CD14-positive monocyte (primary cell): ENCODE results near the gene POTEG. TPM values are rescaled to one million over a fixed set of nuclear protein-coding genes. Genes with fewer than 3 reads are reported as not detected.
"Not testable (repeated sequence)": the region's sequence is repeated elsewhere in the genome, so short reads cannot be mapped to it uniquely, and the experiment has no call there.

ENCODE experiments used
- DNase-seq, 3 donors: peaks; one replicate each; pipeline ENCODE4 v3.0.0-alpha.2; 2011 to 2022
- H2AFZ ChIP-seq: 2 replicates; pipeline ENCODE4 v1.6.0; 2012; ENCODE audit warnings: mild to moderate bottlenecking, low read depth, low read length, inconsistent platforms; ENCODE audit not compliant: insufficient read depth, poor library complexity, severe bottlenecking
- H3K27ac ChIP-seq, 2 donors: 1 replicate in 1 of 2; 2 replicates in 1 of 2; pipeline ENCODE4 v1.5.1; 2012 to 2013; ENCODE audit warnings: low read length in 2 of 2, control low read depth in 1 of 2, inconsistent platforms in 1 of 2, low read depth in 1 of 2, mild to moderate bottlenecking in 1 of 2
- H3K27me3 ChIP-seq, 2 donors: one replicate each; pipeline versions ENCODE4 v1.6.0 to v1.6.1; 2011 to 2013; ENCODE audit warnings: low read length in 2 of 2; ENCODE audit not compliant: control insufficient read depth in 2 of 2, insufficient read depth in 2 of 2
- H3K36me3 ChIP-seq, 2 donors: replicated peaks in 1 of 2; 1 replicate in 1 of 2; 2 replicates in 1 of 2; pipeline versions ENCODE4 v1.5.1 to v1.6.1; 2012 to 2013; ENCODE audit warnings: low read length in 2 of 2, control low read depth in 1 of 2, inconsistent platforms in 1 of 2, mild to moderate bottlenecking in 1 of 2; ENCODE audit not compliant: insufficient read depth in 2 of 2, control insufficient read depth in 1 of 2
- H3K4me1 ChIP-seq, 2 donors: 1 replicate in 1 of 2; 2 replicates in 1 of 2; pipeline versions ENCODE4 v1.5.1 to v1.6.1; 2012 to 2013; ENCODE audit warnings: low read length in 2 of 2, control low read depth in 1 of 2, inconsistent platforms in 1 of 2, mild to moderate bottlenecking in 1 of 2, moderate library complexity in 1 of 2; ENCODE audit not compliant: insufficient read depth in 2 of 2, control insufficient read depth in 1 of 2
- H3K4me2 ChIP-seq: replicated peaks from 2 replicates; pipeline ENCODE3; 2012; ENCODE audit warnings: low read length, moderate library complexity, mild to moderate bottlenecking; ENCODE audit not compliant: poor library complexity, severe bottlenecking; ENCODE audit errors: extremely low read depth
- H3K4me3 ChIP-seq, 3 experiments: fragments of 200-600 bp in 1 of 3; sonication (generic) in 1 of 3; replicated peaks in 1 of 3; 1 replicate in 2 of 3; 2 replicates in 1 of 3; pipeline ENCODE4 v1.5.1; 2011 to 2013; ENCODE audit warnings: low read length in 3 of 3, mild to moderate bottlenecking in 3 of 3, control low read depth in 2 of 3, low read depth in 2 of 3, inconsistent platforms in 1 of 3, moderate library complexity in 1 of 3
- H3K79me2 ChIP-seq: 2 replicates; pipeline ENCODE4 v1.6.0; 2012; ENCODE audit warnings: mild to moderate bottlenecking, control low read depth, inconsistent platforms, low read length, moderate library complexity; ENCODE audit not compliant: insufficient read depth
- H3K9ac ChIP-seq: 2 replicates; pipeline ENCODE4 v1.6.0; 2017; ENCODE audit warnings: low read length, mild to moderate bottlenecking; ENCODE audit not compliant: insufficient read depth, poor library complexity, severe bottlenecking
- H3K9me3 ChIP-seq, 2 donors: replicated peaks in 1 of 2; 1 replicate in 1 of 2; 2 replicates in 1 of 2; pipeline versions ENCODE4 v1.5.1 to v1.6.1; 2012 to 2013; ENCODE audit warnings: low read length in 2 of 2, control low read depth in 1 of 2; ENCODE audit not compliant: control insufficient read depth in 1 of 2, insufficient read depth in 1 of 2
- H4K20me1 ChIP-seq: 2 replicates; pipeline ENCODE4 v1.6.0; 2012; ENCODE audit warnings: mild to moderate bottlenecking, low read length, control low read depth, moderate library complexity; ENCODE audit not compliant: insufficient read depth
- H3K27ac Mint-ChIP-seq, 7 donors: one replicate each; pipeline ENCODE4 v1.8.0; 2020; ENCODE audit warnings: mild to moderate bottlenecking in 7 of 7, mixed read lengths in 7 of 7, moderate library complexity in 6 of 7, inconsistent platforms in 2 of 7
- H3K27me3 Mint-ChIP-seq, 3 donors: one replicate each; pipeline ENCODE4 v1.8.0; 2021 to 2022; ENCODE audit warnings: low read depth in 3 of 3, mild to moderate bottlenecking in 3 of 3, mixed read lengths in 3 of 3, moderate library complexity in 3 of 3, inconsistent platforms in 1 of 3
- H3K36me3 Mint-ChIP-seq, 2 donors: one replicate each; pipeline ENCODE4 v1.8.0; 2020; ENCODE audit warnings: mixed read lengths in 2 of 2, inconsistent platforms in 1 of 2, mild to moderate bottlenecking in 1 of 2
- H3K4me1 Mint-ChIP-seq: one replicate; pipeline ENCODE4 v1.8.0; 2020; ENCODE audit warnings: mild to moderate bottlenecking, mixed read lengths
- H3K4me3 Mint-ChIP-seq, 2 donors: one replicate each; pipeline ENCODE4 v1.8.0; 2020; ENCODE audit warnings: mild to moderate bottlenecking in 2 of 2, mixed read lengths in 2 of 2, moderate library complexity in 1 of 2
- H3K9me3 Mint-ChIP-seq, 7 donors: one replicate each; pipeline ENCODE4 v1.8.0; 2020 to 2022; ENCODE audit warnings: mixed read lengths in 7 of 7, mild to moderate bottlenecking in 6 of 7, moderate library complexity in 6 of 7, inconsistent platforms in 2 of 7
- WGBS: methylation state at CpG from one replicate; pipeline ENCODE4 v1.1.5; 2013; ENCODE audit warnings: missing lambda C conversion rate; ENCODE audit not compliant: insufficient coverage; 5-methylcytosine and 5-hydroxymethylcytosine counted together
- intact Hi-C, 2 donors: fragments of 100-400 bp; cut with micrococcal nuclease; formaldehyde crosslinking; loops; one replicate each; pipeline versions ENCODE4 v1.15.0 to v1.15.1; 2023
- polyA plus RNA-seq, 3 donors: library from polyadenylated mRNA; depleted of rRNA in 1 of 3; unstranded in 2 of 3; stranded (reverse) in 1 of 3; fragments of 300-500 nt in 2 of 3; fragments of >200 nt in 1 of 3; fragmentation: Illumina TruSeq in 2 of 3; gene quantifications; 1 replicate in 2 of 3; 2 replicates in 1 of 3; pipeline ENCODE4 v1.2.3, GENCODE V29; 2012 to 2021

POTEG gene
- polyA plus RNA-seq, 3 donors = not detected

DNA sequence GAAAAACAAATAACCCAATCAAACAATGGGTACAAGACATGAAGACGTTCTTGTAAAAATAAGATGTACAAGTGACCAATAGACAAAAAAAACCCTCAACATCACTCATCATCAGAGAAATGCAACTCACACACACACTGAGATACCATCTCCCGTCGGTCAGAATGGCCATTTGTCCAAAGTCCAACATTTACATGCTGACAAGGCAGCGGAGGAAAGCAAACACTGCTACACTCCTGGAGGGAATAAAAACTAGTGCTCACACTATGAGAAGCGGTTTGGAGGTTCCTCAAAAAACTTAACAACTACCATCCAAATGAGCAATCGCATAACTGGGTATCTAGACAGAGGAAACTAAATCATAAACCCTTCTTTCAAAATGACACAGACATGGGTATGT is 11.6 kb upstream of the POTEG start:
- H3K27ac Mint-ChIP-seq, H3K36me3 ChIP-seq, H3K27me3 Mint-ChIP-seq, H3K4me2 ChIP-seq, H3K9me3 Mint-ChIP-seq, H3K4me1 Mint-ChIP-seq, H3K27me3 ChIP-seq, H3K79me2 ChIP-seq, H3K4me3 ChIP-seq, H2AFZ ChIP-seq, H3K4me3 Mint-ChIP-seq, H3K9ac ChIP-seq, H3K4me1 ChIP-seq, DNase-seq, H3K9me3 ChIP-seq, H3K27ac ChIP-seq, intact Hi-C loops, H3K36me3 Mint-ChIP-seq, H4K20me1 ChIP-seq: not testable (repeated sequence)
- no CpG with 5 or more reads among the region's 6 CpGs for WGBS

DNA sequence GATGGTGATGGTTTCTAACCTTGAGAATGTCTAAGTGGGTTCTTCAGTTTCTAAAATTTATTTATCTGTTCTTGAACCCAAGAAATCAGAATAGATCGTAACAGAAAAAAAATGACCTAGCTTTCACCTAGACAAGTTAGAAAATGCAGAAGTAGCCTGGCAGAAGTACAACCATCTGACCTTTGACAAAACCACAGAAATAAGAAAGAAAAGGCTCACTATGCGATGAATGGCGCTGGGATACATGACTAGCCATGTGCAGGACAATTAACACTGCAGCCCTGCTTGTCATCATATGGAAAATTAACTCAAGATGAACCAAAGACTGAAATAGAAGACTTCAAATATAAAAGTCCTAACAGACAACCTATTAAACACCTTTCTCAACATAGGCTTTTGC is 5.7 kb upstream of the POTEG start:
- H3K9me3 ChIP-seq, H3K9ac ChIP-seq, intact Hi-C loops, H3K27me3 ChIP-seq, H3K27ac ChIP-seq, H3K4me2 ChIP-seq, H3K9me3 Mint-ChIP-seq, H3K4me1 ChIP-seq, H3K79me2 ChIP-seq, H3K27ac Mint-ChIP-seq, H3K27me3 Mint-ChIP-seq, H3K4me3 ChIP-seq, H3K36me3 ChIP-seq, H4K20me1 ChIP-seq, H2AFZ ChIP-seq, DNase-seq, H3K36me3 Mint-ChIP-seq, H3K4me3 Mint-ChIP-seq, H3K4me1 Mint-ChIP-seq: not testable (repeated sequence)
- WGBS = no CpG with 5 or more reads among the region's 3 CpGs

DNA sequence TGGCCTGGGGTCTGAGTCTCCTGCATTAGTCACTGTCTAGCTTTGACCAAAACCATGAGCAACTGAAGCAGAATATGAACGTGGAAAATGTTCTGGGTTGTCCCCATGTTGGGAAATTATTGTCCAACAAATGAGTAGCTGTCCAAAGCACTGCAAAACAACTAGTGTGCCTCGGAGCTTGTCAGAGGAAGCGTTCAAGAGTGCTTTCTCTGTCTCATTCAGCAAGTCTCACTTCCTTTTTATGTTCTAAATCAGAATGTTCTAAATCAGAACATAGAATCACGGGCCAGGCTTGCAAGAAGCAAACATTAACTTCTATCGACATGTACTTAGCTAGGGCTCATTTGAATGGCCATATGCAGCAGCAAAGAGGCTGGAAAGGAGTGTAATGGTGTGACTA is 5.1 kb upstream of the POTEG start:
- H3K36me3 Mint-ChIP-seq, H3K9ac ChIP-seq, H3K4me1 Mint-ChIP-seq, H3K27me3 Mint-ChIP-seq, H3K27me3 ChIP-seq, H3K4me3 ChIP-seq, H3K4me1 ChIP-seq, H3K79me2 ChIP-seq, H3K4me2 ChIP-seq, H3K27ac ChIP-seq, DNase-seq, H3K9me3 Mint-ChIP-seq, H3K4me3 Mint-ChIP-seq, H3K27ac Mint-ChIP-seq, H4K20me1 ChIP-seq, intact Hi-C loops, H3K36me3 ChIP-seq, H2AFZ ChIP-seq, H3K9me3 ChIP-seq: not testable (repeated sequence)
- WGBS = no CpG with 5 or more reads among the region's 5 CpGs

DNA sequence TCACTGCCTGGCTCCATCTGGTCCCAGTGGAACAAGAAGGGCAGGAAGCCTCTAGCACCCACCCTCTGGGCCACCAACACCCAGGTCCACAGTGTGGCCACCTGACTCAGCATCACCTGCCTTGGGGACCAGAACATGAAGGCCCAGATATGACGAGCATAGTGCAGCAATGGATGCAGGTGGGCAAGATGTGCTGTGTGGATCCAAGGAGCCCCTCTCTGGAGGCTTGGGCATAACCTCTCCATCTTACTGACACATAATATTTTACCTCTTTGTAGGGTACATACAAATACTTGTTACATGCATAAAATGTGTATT is 2.9 kb upstream of the POTEG start:
- H3K36me3 Mint-ChIP-seq, H3K9me3 ChIP-seq, H3K79me2 ChIP-seq, H4K20me1 ChIP-seq, H3K4me3 Mint-ChIP-seq, H3K4me3 ChIP-seq, H3K27me3 ChIP-seq, H3K27ac ChIP-seq, H3K4me1 Mint-ChIP-seq, H3K9me3 Mint-ChIP-seq, H3K4me1 ChIP-seq, H3K27ac Mint-ChIP-seq, H3K27me3 Mint-ChIP-seq, intact Hi-C loops, H3K36me3 ChIP-seq, H3K9ac ChIP-seq, H2AFZ ChIP-seq, H3K4me2 ChIP-seq, DNase-seq: not testable (repeated sequence)
- WGBS = no CpG with 5 or more reads among the region's 1 CpG
